D721Med (cell line): ENCODE results near the gene GASK1A.

Source experiments
- DNase-seq: peaks from one replicate; pipeline ENCODE4 v3.0.0; 2011; ENCODE audit warnings: low spot score; ENCODE audit not compliant: insufficient read length
- FAIRE-seq: peaks from 2 replicates; lab custom pipeline; 2011; peaks lifted over from hg19 to GRCh38; lab: Jason Lieb, UNC
- TF ChIP-seq, protein P1 (sequence below): IDR thresholded peaks from 2 replicates; pipeline ENCODE4 v1.5.1; 2012; ENCODE audit warnings: mild to moderate bottlenecking, control low read depth; ENCODE audit not compliant: insufficient read depth; ENCODE audit errors: missing control alignments

The GASK1A gene

DNA sequence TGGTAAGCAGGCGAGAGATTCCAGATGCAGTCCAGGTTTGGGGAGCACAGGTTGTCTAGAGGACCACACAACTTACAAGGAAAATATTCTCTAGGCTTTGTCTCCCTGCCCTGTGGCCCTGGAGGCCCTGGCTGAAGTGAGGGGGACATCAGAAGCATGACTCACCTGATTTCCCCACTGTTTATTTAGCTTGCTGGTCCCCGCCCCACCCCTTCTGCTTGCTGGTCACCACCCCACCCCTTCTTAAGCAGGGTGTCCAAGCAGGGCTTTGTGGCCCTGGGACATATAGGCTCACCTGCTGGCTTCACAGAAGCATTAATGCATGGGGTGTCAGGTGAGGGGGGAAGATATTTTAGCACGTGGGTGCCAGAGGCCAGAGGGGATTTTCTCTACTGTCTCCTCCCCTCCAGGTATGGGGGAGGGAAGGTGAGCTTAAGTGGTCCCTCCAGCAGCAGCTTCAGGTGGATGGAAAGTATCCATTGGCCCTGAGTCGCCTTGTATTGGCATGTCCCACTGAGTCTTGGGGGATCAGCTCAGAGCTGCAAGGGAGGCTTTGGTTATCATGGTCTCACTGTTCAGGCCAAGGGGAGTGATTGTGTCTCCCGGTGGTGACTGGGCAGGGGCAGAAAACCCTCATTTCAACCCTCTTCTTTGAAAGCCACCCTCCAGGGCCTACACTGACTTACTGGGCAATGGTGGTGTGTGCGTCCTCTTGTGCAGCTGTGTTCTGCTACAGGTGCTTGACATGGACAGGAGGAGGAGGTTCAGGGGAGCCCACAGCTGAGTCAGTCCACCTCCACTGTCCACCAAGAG, 49.8 kb downstream of the GASK1A start:
- TF ChIP-seq, protein P1, sequence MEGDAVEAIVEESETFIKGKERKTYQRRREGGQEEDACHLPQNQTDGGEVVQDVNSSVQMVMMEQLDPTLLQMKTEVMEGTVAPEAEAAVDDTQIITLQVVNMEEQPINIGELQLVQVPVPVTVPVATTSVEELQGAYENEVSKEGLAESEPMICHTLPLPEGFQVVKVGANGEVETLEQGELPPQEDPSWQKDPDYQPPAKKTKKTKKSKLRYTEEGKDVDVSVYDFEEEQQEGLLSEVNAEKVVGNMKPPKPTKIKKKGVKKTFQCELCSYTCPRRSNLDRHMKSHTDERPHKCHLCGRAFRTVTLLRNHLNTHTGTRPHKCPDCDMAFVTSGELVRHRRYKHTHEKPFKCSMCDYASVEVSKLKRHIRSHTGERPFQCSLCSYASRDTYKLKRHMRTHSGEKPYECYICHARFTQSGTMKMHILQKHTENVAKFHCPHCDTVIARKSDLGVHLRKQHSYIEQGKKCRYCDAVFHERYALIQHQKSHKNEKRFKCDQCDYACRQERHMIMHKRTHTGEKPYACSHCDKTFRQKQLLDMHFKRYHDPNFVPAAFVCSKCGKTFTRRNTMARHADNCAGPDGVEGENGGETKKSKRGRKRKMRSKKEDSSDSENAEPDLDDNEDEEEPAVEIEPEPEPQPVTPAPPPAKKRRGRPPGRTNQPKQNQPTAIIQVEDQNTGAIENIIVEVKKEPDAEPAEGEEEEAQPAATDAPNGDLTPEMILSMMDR, result no peak
- FAIRE-seq, result no peak
- no peak for DNase-seq

- DNase-seq, result no peak
- TF ChIP-seq, protein P1, result no peak
- no peak for FAIRE-seq
Observed at GRCh38 chr3:43030162-43030935, 51.2 kb downstream of the GASK1A start.

DNA sequence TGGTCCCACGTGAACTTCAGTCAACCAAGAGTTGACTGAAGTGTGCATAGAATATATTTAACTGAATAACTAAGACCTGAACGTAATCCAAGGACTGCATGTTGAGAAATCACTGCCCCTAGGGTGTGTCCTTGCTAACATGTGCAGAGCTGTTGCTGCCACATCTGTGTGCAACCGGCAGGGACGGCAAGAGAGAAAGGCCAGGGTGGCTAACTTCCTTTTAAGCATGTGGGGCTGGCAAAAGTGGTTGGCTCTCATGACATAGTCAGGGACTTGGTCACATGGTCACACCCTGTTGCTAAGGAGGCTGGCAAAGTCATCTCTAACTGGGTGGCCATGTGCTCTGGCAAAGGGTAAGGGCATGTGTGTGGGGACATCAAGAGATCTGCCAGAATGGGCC, 52.4 kb downstream of the GASK1A start:
- FAIRE-seq, result no peak
- no peak for DNase-seq
- TF ChIP-seq, protein P1, result no peak

- FAIRE-seq (no peak), DNase-seq (no peak)
- TF ChIP-seq, protein P1, result no peak
Observed at GRCh38 chr3:43031889-43032545, 52.9 kb downstream of the GASK1A start.

DNA sequence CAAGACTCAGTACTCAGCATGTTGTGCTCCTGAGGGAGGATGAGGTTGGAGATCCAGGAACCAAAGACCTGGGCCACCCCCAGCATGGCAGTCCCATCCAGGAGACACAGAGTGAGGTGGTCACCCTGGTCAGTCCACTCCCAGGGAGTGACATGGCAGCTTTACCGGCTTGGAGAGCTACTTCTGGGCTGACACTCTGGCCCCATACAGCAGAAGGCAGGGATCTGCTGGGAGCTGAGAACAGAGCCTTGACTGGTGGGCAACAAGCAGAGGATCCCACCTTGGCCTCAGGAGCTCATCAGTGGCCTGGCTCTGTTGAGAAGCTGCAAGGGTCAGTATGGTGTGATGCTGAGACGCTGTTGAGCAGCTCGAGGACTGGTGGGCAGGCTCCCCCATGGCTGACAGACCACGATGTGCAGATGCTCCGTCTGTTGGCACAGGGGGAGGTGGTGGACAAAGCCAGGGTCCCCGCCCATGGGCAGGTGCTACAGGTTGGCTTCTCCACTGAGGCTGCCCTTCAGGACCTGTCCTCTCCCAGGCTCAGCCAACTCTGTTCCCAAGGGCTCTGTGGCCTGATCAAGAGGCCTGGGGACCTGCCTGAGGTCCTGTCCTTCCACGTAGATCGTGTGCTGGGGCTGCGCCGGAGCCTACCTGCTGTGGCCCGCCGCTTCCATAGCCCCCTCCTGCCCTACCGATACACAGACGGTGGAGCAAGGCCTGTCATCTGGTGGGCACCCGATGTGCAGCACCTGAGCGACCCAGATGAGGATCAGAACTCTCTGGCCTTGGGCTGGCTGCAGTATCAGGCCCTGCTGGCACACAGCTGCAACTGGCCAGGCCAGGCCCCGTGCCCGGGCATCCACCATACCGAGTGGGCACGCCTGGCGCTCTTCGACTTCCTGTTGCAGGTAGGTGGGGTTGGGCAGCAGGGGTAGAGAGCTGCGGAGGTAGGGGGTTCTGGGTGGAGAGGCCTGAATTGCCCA, 53.8 kb downstream of the GASK1A start:
- FAIRE-seq, result no peak
- no peak for DNase-seq
- TF ChIP-seq, protein P1, result no peak

GRCh38 chr3:43034200-43034599, 55.1 kb downstream of the GASK1A start:
- TF ChIP-seq, protein P1, result no peak
- DNase-seq (no peak), FAIRE-seq (no peak)
